Neural cell (in vitro differentiated cells): ENCODE results near the gene BCDIN3D. TPM values are rescaled to one million over a fixed set of nuclear protein-coding genes. Genes with fewer than 3 reads are reported as not detected.

Experiments
- H2AFZ ChIP-seq: fragments of 200-600, 300-800 bp; sonication (generic), shearing (Covaris generic); 2 replicates; pipeline ENCODE4 v1.6.0; 2014; ENCODE audit warnings: low read depth, mild to moderate bottlenecking, antibody characterized with exemption, low read length, moderate library complexity
- H3F3A ChIP-seq: fragments of 200-600 bp; shearing (Covaris generic); 2 replicates; pipeline ENCODE4 v1.6.1; 2016; ENCODE audit warnings: mild to moderate bottlenecking, moderate library complexity, mixed read lengths, antibody characterized with exemption, low read length; ENCODE audit not compliant: insufficient read depth, poor library complexity, severe bottlenecking
- H3K27ac ChIP-seq: fragments of 200-600, 300-800 bp; sonication (generic), shearing (Covaris generic); 2 replicates; pipeline ENCODE4 v1.5.1; 2014; ENCODE audit warnings: mild to moderate bottlenecking, low read length, moderate library complexity
- H3K27me3 ChIP-seq: fragments of 300-800, 200-600 bp; sonication (generic), shearing (Covaris generic); 2 replicates; pipeline ENCODE4 v1.6.0; 2014; ENCODE audit warnings: mild to moderate bottlenecking, low read depth, low read length, moderate library complexity; ENCODE audit not compliant: insufficient read depth
- H3K36me3 ChIP-seq: fragments of 300-800, 200-600 bp; sonication (generic), shearing (Covaris generic); 2 replicates; pipeline ENCODE4 v1.5.1; 2014; ENCODE audit warnings: mild to moderate bottlenecking, antibody characterized with exemption, low read length, moderate library complexity; ENCODE audit not compliant: insufficient read depth
- H3K4me2 ChIP-seq: fragments of 300-800, 200-600 bp; sonication (generic), shearing (Covaris generic); 2 replicates; pipeline ENCODE4 v1.6.0; 2014; ENCODE audit warnings: mild to moderate bottlenecking, low read length
- H3K4me3 ChIP-seq: fragments of 300-800, 200-600 bp; sonication (generic), shearing (Covaris generic); 2 replicates; pipeline ENCODE4 v1.5.1; 2014; ENCODE audit warnings: mild to moderate bottlenecking, low read length, moderate library complexity
- H3K79me2 ChIP-seq: fragments of 200-600 bp; shearing (Covaris generic); replicated peaks from 2 replicates; pipeline ENCODE4 v1.6.0; 2014; ENCODE audit warnings: mild to moderate bottlenecking, low read length, moderate library complexity; ENCODE audit not compliant: insufficient read depth
- H3K9ac ChIP-seq: fragments of 300-800, 200-600 bp; sonication (generic), shearing (Covaris generic); 2 replicates; pipeline ENCODE4 v1.6.1; 2016; ENCODE audit warnings: mild to moderate bottlenecking, low read length, mixed read lengths
- H3K9me2 ChIP-seq: fragments of 200-600 bp; shearing (Covaris generic); 2 replicates; pipeline ENCODE4 v1.6.1; 2016; ENCODE audit warnings: mild to moderate bottlenecking, low read length, mixed read lengths; ENCODE audit not compliant: insufficient read depth
- H3K9me3 ChIP-seq: fragments of 200-600, 300-800 bp; sonication (generic), shearing (Covaris generic); 2 replicates; pipeline ENCODE4 v1.6.1; 2016; ENCODE audit warnings: mild to moderate bottlenecking, mixed run types, low read length, moderate library complexity, mixed read lengths
- H4K20me1 ChIP-seq: fragments of 200-600 bp; shearing (Covaris generic); 2 replicates; pipeline ENCODE4 v1.6.1; 2016; ENCODE audit warnings: mild to moderate bottlenecking, mixed run types; ENCODE audit not compliant: insufficient read depth
- EP300 ChIP-seq: fragments of 450-650 bp; conservative IDR thresholded peaks from 2 replicates; pipeline ENCODE4 v1.6.1; 2014; ENCODE audit warnings: antibody characterized with exemption, mild to moderate bottlenecking, moderate library complexity; ENCODE audit not compliant: poor library complexity, severe bottlenecking
- EZH2 ChIP-seq: fragments of 200-600, 300-800 bp; shearing (Covaris generic), sonication (generic); IDR thresholded peaks from 2 replicates; pipeline ENCODE4 v1.6.1; 2014; ENCODE audit warnings: antibody characterized with exemption, low read length, borderline replicate concordance, mild to moderate bottlenecking; ENCODE audit not compliant: insufficient read depth, poor library complexity, severe bottlenecking
- MXI1 ChIP-seq: fragments of 450-650 bp; conservative IDR thresholded peaks from 2 replicates; pipeline ENCODE4 v1.6.1; 2014; ENCODE audit warnings: antibody characterized with exemption, mild to moderate bottlenecking; ENCODE audit not compliant: poor library complexity, severe bottlenecking
- POLR2AphosphoS5 ChIP-seq: IDR thresholded peaks from 2 replicates; pipeline ENCODE4 v1.6.1; 2012
- RAD21 ChIP-seq: fragments of 450-650 bp; conservative IDR thresholded peaks from 2 replicates; pipeline ENCODE4 v1.6.1; 2014; ENCODE audit warnings: antibody characterized with exemption, mild to moderate bottlenecking, moderate library complexity
- REST ChIP-seq: IDR thresholded peaks from 2 replicates; pipeline ENCODE4 v1.6.1; 2012; ENCODE audit warnings: borderline replicate concordance
- SMC3 ChIP-seq: fragments of 450-650 bp; conservative IDR thresholded peaks from 2 replicates; pipeline ENCODE4 v1.6.1; 2014; ENCODE audit warnings: antibody characterized with exemption, mild to moderate bottlenecking, moderate library complexity; ENCODE audit not compliant: poor library complexity
- TAF1 ChIP-seq: IDR thresholded peaks from 2 replicates; pipeline ENCODE4 v1.6.1; 2012; ENCODE audit warnings: low read depth
- polyA plus RNA-seq: library from polyadenylated mRNA; depleted of rRNA; stranded (reverse); fragments of >200 nt; gene quantifications from 2 replicates; pipeline ENCODE4 v1.2.3, GENCODE V29; 2014
- TF ChIP-seq, protein P1 (sequence below): fragments of 450-650 bp; IDR thresholded peaks from 2 replicates; pipeline ENCODE4 v1.5.1; 2014; ENCODE audit warnings: antibody characterized with exemption, mild to moderate bottlenecking, moderate library complexity; ENCODE audit not compliant: poor library complexity, severe bottlenecking

Gene BCDIN3D
- polyA plus RNA-seq, 1 donor from 2014 or later: 10.0 TPM

GRCh38 chr12:49882851-49883464 is 40.1 kb upstream of the BCDIN3D start:
- TF ChIP-seq, protein P1, sequence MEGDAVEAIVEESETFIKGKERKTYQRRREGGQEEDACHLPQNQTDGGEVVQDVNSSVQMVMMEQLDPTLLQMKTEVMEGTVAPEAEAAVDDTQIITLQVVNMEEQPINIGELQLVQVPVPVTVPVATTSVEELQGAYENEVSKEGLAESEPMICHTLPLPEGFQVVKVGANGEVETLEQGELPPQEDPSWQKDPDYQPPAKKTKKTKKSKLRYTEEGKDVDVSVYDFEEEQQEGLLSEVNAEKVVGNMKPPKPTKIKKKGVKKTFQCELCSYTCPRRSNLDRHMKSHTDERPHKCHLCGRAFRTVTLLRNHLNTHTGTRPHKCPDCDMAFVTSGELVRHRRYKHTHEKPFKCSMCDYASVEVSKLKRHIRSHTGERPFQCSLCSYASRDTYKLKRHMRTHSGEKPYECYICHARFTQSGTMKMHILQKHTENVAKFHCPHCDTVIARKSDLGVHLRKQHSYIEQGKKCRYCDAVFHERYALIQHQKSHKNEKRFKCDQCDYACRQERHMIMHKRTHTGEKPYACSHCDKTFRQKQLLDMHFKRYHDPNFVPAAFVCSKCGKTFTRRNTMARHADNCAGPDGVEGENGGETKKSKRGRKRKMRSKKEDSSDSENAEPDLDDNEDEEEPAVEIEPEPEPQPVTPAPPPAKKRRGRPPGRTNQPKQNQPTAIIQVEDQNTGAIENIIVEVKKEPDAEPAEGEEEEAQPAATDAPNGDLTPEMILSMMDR: peak; percentile 42
- TF ChIP-seq REST (no peak), EZH2 (no peak), EP300 (no peak), TAF1 (no peak)
- H3K9me2 ChIP-seq: no peaks in the 10 kb centered on the region
- H4K20me1 ChIP-seq: no peaks in the 10 kb centered on the region
- H3K27me3 ChIP-seq: no peaks in the 10 kb centered on the region
- H3K79me2 ChIP-seq: no peaks in the 10 kb centered on the region
- H3K36me3 ChIP-seq: no peaks in the 10 kb centered on the region
- H3K4me3 ChIP-seq: no peak overlapping the region
- H2AFZ ChIP-seq: peak overlapping the region; percentile 30
- peak overlapping the region; percentile 30 for H3K9ac ChIP-seq
- no peak overlapping the region for H3K4me2 ChIP-seq
- H3F3A ChIP-seq: no peaks in the 10 kb centered on the region
- no peaks in the 10 kb centered on the region for H3K9me3 ChIP-seq
- peak overlapping the region; percentile 27 for H3K27ac ChIP-seq

DNA sequence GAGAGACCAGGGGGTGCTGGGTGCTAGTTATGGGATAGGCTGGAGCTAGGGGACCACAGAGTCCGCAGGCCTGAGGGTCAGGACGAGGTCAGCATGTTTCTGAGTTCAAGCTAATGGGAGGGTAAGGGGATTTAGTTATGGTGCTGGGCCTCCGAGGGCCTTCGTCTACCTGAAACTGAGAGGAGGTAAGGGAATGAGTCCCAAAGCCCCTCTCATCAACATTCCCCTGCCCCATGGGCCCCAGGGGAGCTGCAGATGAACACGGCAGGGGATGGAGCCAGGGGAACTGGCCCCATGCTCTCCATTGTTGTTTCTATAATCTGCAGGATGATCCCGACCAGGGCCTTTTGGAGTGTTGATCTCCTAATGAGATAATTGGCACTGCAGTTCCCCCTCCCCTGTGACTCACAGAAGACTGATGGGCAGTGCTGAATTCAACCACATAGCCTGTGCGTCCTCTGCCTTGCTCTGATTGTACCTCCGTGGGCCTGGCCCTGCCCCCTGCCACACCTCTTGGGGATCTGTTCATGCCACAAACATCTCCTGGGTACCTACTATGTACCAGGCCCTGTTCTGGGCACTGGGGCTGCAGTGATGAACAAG is 39.4 kb upstream of the BCDIN3D start:
- H3K79me2 ChIP-seq: no peaks in the 10 kb centered on the region
- H3K9me2 ChIP-seq: no peaks in the 10 kb centered on the region
- no peak overlapping the region for H3K4me2 ChIP-seq
- no peaks in the 10 kb centered on the region for H3F3A ChIP-seq
- peak overlapping the region; percentile 27 for H3K27ac ChIP-seq
- no peak for TF ChIP-seq EZH2
- TF ChIP-seq TAF1: no peak
- TF ChIP-seq POLR2AphosphoS5: no peak
- TF ChIP-seq REST: no peak
- TF ChIP-seq, protein P1: no peak
- no peak for TF ChIP-seq MXI1
- no peak for TF ChIP-seq RAD21
- no peak for TF ChIP-seq SMC3
- TF ChIP-seq EP300: no peak
- no peak overlapping the region for H3K4me3 ChIP-seq
- H3K36me3 ChIP-seq: no peaks in the 10 kb centered on the region
- H3K27me3 ChIP-seq: no peaks in the 10 kb centered on the region
- H3K9ac ChIP-seq: peak overlapping the region; percentile 30
- no peaks in the 10 kb centered on the region for H3K9me3 ChIP-seq
- H4K20me1 ChIP-seq: no peaks in the 10 kb centered on the region
- no peak overlapping the region for H2AFZ ChIP-seq
